ENCODE data around the gene KRT8. TPM values are rescaled to one million over a fixed set of nuclear protein-coding genes. Genes with fewer than 3 reads are reported as not detected.

Gene KRT8
- total RNA-seq, 1 experiment from 2014 or later = not detected

DNA sequence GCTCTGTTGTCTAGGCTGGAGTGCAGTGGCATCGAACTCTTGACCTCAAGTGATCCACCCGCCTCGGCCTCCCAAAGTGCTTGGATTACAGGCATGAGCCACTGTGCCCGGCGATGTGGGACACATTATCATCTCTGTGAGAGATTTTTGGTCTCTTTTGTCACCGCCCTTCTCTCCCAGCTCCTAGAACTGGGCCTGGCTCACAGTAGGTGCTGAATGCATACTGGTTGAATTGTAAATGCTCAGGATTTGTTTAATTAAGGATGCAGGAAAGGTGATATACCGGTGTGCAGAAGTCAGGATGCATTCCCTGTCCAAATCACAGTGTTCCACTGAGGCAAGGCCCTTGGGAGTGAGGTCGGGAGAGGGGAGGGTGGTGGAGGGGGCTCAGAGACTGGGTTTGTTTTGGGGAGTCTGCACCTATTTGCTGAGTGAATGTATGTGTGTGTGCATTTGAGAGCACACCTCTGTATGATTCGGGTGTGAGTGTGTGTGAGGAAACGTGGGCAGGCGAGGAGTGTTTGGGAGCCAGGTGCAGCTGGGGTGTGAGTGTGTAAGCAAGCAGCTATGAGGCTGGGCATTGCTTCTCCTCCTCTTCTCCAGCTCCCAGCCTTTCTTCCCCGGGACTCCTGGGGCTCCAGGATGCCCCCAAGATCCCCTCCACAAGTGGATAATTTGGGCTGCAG is 43.0 kb upstream of the KRT8 start:
- H3K4me1 ChIP-seq (ENCODE audit: low read length) = peaks cover 9% of the 10 kb centered on the region
- H3K36me3 ChIP-seq (ENCODE audit: insufficient read depth, low read length) = no peaks in the 10 kb centered on the region
- no peak overlapping the region for H3K4me2 ChIP-seq (ENCODE audit: low read depth, low read length, poor library complexity, severe bottlenecking)
- no peaks in the 10 kb centered on the region for H3K9me3 ChIP-seq (ENCODE audit: low read length)
- H4K20me1 ChIP-seq (ENCODE audit: insufficient read depth, low read depth, low read length) = no peaks in the 10 kb centered on the region
- no peak overlapping the region for H3K27ac ChIP-seq (ENCODE audit: low read length)
- H3K4me3 ChIP-seq (ENCODE audit: low read length) = no peak overlapping the region
- no peak overlapping the region for H3K9ac ChIP-seq (ENCODE audit: low read length)
- DNase-seq = no peak
- H3K79me2 ChIP-seq (ENCODE audit: low read length) = no peaks in the 10 kb centered on the region
- H3K27me3 ChIP-seq (ENCODE audit: low read length) = no peaks in the 10 kb centered on the region
- H2AFZ ChIP-seq (ENCODE audit: low read length) = no peak overlapping the region
- no peaks in the 10 kb centered on the region for H3K9me2 ChIP-seq (replicated peaks; ENCODE audit: insufficient read depth, low read length)

DNA sequence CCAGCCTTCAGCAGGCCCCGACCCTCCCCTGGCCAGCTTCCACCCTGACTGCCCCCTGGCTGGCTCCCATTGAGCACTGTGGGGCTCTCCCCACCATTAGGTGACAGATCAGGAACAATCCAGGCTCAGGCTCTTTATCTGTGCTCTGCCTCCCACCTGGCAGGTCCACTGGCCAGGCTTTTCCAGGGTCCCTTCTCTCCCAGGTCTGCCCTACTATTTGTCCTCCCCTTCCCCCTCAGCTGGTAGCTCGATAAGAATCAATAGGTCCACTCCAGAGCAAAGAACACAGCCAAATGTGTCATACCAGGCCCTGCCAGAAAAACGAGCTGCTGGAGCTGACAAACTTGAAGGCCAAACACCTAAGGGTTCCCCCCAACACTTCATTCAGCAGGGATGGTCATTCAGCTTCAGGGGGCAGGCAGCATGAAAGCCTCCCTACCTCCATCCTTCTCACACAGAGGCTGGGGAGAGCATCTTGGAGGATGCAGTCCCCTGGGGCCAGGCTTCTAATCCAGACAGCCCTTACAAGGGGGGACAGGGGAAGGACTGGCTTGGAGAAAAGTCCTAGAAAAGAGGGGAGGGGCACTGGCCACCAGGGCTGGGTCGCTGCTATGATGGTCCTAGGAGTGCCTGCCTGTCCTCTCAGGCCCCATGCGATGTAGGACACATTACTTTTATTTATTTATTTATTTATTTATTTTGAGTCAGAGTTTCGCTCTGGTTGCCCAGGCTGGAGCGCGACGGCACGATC is 42.1 kb upstream of the KRT8 start:
- Histone ChIP-seq H3K9ac (ENCODE audit: low read length) (no peak overlapping the region), H3K4me1 (ENCODE audit: low read length) (peaks cover 5% of the 10 kb centered on the region; the same call in 1 of the 2 replicates), H3K27ac (ENCODE audit: low read length) (no peak overlapping the region), H3K9me3 (ENCODE audit: low read length) (no peaks in the 10 kb centered on the region), H3K4me2 (ENCODE audit: low read depth, low read length, poor library complexity, severe bottlenecking) (no peak overlapping the region), H3K9me2 (replicated peaks; ENCODE audit: insufficient read depth, low read length) (no peaks in the 10 kb centered on the region), H3K4me3 (ENCODE audit: low read length) (no peak overlapping the region), H4K20me1 (ENCODE audit: insufficient read depth, low read depth, low read length) (no peaks in the 10 kb centered on the region), H3K79me2 (ENCODE audit: low read length) (no peaks in the 10 kb centered on the region), H3K27me3 (ENCODE audit: low read length) (no peaks in the 10 kb centered on the region), H3K36me3 (ENCODE audit: insufficient read depth, low read length) (no peaks in the 10 kb centered on the region), H2AFZ (ENCODE audit: low read length) (no peak overlapping the region)
- no peak for DNase-seq

DNA sequence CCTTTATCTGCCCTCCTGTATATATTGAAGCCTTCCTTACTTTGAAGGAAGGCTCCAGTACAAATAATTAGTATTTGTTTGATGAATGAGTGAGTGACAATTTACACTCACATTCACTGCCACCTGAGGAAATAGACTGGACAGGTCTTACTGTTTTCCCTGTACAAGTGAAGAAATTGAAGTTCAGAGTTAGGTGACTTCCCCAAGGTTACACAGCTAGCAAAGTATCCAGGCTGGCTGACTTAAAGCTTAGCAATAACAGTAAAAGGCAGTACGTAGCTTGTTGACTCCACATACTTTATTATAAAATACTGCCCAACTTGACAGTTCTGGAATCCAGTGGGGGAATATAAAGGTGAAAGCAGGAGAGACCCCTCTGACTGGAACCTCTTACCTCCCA is 41.5 kb upstream of the KRT8 start:
- no peak overlapping the region for H3K27ac ChIP-seq (ENCODE audit: low read length)
- H3K9me3 ChIP-seq (ENCODE audit: low read length) = no peaks in the 10 kb centered on the region
- no peak for DNase-seq
- H3K4me1 ChIP-seq (ENCODE audit: low read length) = peaks cover 5% of the 10 kb centered on the region; the same call in 1 of the 2 replicates
- H3K4me3 ChIP-seq (ENCODE audit: low read length) = no peak overlapping the region
- H3K27me3 ChIP-seq (ENCODE audit: low read length) = no peaks in the 10 kb centered on the region
- H3K36me3 ChIP-seq (ENCODE audit: insufficient read depth, low read length) = no peaks in the 10 kb centered on the region
- no peaks in the 10 kb centered on the region for H3K79me2 ChIP-seq (ENCODE audit: low read length)
- H3K4me2 ChIP-seq (ENCODE audit: low read depth, low read length, poor library complexity, severe bottlenecking) = no peak overlapping the region
- H3K9ac ChIP-seq (ENCODE audit: low read length) = no peak overlapping the region
- no peaks in the 10 kb centered on the region for H3K9me2 ChIP-seq (replicated peaks; ENCODE audit: insufficient read depth, low read length)
- H4K20me1 ChIP-seq (ENCODE audit: insufficient read depth, low read depth, low read length) = no peaks in the 10 kb centered on the region
- H2AFZ ChIP-seq (ENCODE audit: low read length) = no peak overlapping the region

DNA sequence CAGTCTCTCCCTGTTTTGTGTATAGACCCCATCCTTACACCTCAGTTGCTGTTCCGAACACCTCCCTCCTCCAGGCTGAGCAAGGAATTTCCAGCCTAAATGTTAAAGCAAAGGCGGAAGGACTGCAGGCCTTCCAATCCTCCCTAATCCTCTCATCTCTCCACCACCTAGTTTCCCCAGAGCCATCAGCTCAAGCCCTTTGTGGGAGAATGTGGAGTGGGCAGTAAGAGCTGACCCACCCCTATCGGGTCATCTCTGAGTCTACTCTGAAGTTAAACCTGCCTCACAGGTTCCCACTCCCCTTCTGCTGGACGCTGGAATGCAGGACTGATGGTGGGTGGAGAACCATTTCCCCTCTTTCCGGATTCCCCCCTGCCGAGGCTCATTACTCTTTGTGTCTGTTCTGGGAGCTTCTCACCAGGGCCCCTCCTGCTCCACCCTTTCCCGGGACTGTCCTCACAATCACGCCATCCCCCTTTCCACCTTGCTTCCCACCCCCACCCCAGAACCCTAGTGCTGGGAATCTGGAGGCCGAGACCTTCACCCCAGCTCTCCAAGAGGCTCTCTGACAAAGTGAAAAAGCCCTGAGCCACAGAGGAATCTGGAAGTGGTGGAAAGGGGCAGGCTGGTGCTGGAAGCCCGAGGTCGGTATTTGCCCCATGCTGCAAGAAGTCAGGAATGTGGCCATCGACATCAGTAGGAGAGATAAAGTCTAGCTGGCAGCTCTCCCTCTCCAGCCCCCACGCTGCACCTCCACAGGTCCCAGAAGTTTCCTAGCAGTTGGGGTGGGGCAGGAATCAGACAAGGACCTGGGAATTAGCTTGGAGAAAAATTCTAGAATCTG is 40.7 kb upstream of the KRT8 start:
- no peaks in the 10 kb centered on the region for H3K9me2 ChIP-seq (replicated peaks; ENCODE audit: insufficient read depth, low read length)
- H4K20me1 ChIP-seq (ENCODE audit: insufficient read depth, low read depth, low read length) = no peaks in the 10 kb centered on the region
- no peak overlapping the region for H3K9ac ChIP-seq (ENCODE audit: low read length)
- no peaks in the 10 kb centered on the region for H3K9me3 ChIP-seq (ENCODE audit: low read length)
- no peak overlapping the region for H3K4me3 ChIP-seq (ENCODE audit: low read length)
- no peak for DNase-seq
- H3K79me2 ChIP-seq (ENCODE audit: low read length) = no peaks in the 10 kb centered on the region
- no peaks in the 10 kb centered on the region for H3K36me3 ChIP-seq (ENCODE audit: insufficient read depth, low read length)
- no peak overlapping the region for H2AFZ ChIP-seq (ENCODE audit: low read length)
- H3K4me2 ChIP-seq (ENCODE audit: low read depth, low read length, poor library complexity, severe bottlenecking) = no peak overlapping the region
- H3K27ac ChIP-seq (ENCODE audit: low read length) = no peak overlapping the region
- peaks cover 5% of the 10 kb centered on the region; the same call in 1 of the 2 replicates for H3K4me1 ChIP-seq (ENCODE audit: low read length)
- no peaks in the 10 kb centered on the region for H3K27me3 ChIP-seq (ENCODE audit: low read length)

DNA sequence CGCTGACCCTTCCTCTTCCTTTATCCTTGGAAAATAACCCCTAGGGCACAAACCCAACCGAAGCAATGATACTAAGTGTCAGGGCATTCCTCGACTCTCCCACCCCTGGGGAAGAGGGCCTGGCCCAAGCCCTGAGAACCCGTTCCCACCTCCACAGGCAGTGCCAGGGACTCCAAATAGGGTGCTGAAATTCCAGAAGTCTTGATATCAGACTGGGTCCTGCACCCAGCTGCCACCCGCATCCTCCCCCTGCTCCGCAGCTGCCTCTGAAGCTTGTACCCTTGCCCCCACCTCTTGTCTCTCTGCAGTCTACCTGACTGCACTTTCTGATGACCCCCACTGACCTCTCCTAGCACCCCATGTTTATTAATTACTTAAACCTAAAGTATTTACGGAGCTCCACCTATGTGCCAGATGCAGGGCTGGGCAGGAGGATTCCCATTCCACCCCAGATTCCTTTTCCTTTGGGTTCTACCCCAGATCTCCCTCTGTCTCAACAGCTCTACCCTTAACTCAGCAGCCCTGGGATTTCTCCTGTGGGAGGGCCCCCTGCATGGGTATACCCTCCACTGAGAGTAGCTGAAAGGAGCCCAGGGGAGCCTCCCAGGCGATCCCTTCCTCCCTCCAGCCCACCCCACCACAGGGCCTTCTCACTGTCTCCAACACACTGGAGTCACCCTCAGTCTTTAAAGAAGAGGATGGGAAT is 40.0 kb upstream of the KRT8 start:
- H3K4me2 ChIP-seq (ENCODE audit: low read depth, low read length, poor library complexity, severe bottlenecking) = no peak overlapping the region
- no peaks in the 10 kb centered on the region for H3K79me2 ChIP-seq (ENCODE audit: low read length)
- no peak overlapping the region for H3K9ac ChIP-seq (ENCODE audit: low read length)
- H3K36me3 ChIP-seq (ENCODE audit: insufficient read depth, low read length) = no peaks in the 10 kb centered on the region
- H3K27me3 ChIP-seq (ENCODE audit: low read length) = no peaks in the 10 kb centered on the region
- no peak for DNase-seq
- H2AFZ ChIP-seq (ENCODE audit: low read length) = no peak overlapping the region
- no peak overlapping the region for H3K27ac ChIP-seq (ENCODE audit: low read length)
- H3K9me2 ChIP-seq (replicated peaks; ENCODE audit: insufficient read depth, low read length) = no peaks in the 10 kb centered on the region
- H3K9me3 ChIP-seq (ENCODE audit: low read length) = no peaks in the 10 kb centered on the region
- peaks cover 5% of the 10 kb centered on the region; the same call in 1 of the 2 replicates for H3K4me1 ChIP-seq (ENCODE audit: low read length)
- no peak overlapping the region for H3K4me3 ChIP-seq (ENCODE audit: low read length)
- no peaks in the 10 kb centered on the region for H4K20me1 ChIP-seq (ENCODE audit: insufficient read depth, low read depth, low read length)

DNA sequence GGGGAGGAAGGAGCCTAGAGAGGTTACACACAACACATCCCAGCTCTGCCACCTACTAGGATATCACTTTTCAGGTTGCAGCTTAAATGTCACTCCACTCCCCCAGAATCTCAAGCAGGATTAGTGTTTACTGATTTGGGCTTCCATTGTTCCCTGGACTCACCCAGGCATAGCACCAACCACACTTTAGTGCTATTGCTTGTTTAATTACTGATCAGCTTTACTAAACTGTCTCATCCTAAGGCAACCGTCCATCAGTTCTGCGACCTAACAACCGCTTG is 38.0 kb upstream of the KRT8 start:
- Histone ChIP-seq H3K9me3 (ENCODE audit: low read length) (no peaks in the 10 kb centered on the region), H4K20me1 (ENCODE audit: insufficient read depth, low read depth, low read length) (no peaks in the 10 kb centered on the region), H3K4me3 (ENCODE audit: low read length) (no peak overlapping the region), H3K4me1 (ENCODE audit: low read length) (peaks cover 5% of the 10 kb centered on the region; the same call in 1 of the 2 replicates), H3K36me3 (ENCODE audit: insufficient read depth, low read length) (no peaks in the 10 kb centered on the region), H3K79me2 (ENCODE audit: low read length) (no peaks in the 10 kb centered on the region), H3K27me3 (ENCODE audit: low read length) (no peaks in the 10 kb centered on the region), H3K27ac (ENCODE audit: low read length) (no peak overlapping the region), H3K9ac (ENCODE audit: low read length) (no peak overlapping the region), H3K4me2 (ENCODE audit: low read depth, low read length, poor library complexity, severe bottlenecking) (no peak overlapping the region), H2AFZ (ENCODE audit: low read length) (no peak overlapping the region), H3K9me2 (replicated peaks; ENCODE audit: insufficient read depth, low read length) (no peaks in the 10 kb centered on the region)
- no peak for DNase-seq

DNA sequence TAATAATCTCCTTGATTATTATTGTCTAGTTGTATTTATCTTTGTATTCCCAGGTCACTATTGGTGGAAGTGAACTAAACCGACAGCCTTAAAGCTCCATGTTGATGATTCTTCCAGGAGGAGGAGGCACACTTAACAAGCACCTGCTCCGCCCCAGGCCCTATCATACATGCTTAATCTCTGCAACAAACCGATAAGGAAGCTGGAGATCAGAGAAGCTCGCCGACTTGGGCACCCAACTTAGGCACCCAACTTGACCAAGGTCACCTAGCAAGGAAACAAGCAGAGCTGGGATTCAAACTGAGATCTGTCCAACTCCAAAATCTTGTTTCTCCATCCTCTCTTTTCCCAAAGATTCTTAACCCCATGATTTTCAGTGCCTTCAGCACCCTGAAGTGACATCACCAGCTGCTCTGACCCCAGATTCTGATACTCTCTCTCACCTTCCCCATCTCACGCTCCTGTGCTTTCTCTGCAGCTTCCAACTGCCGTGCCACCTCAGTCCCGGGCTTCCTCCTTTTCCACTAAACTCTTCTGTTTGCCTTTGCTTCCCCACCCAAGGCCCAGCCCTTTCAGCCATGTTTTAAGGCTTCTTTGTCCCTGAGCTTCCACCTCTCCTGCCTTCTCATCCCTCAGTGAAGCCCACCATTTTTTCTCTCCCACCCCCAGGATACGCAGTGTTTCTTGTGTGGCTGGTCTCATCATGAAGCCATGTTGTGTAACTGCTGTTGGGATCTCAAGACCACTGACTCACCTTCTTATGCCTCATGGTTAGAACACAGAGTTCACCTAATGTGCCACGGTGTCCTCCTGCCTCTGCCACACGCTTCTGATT is 37.4 kb upstream of the KRT8 start:
- Histone ChIP-seq H3K9me3 (ENCODE audit: low read length) (no peaks in the 10 kb centered on the region), H3K27ac (ENCODE audit: low read length) (no peak overlapping the region), H3K79me2 (ENCODE audit: low read length) (no peaks in the 10 kb centered on the region), H2AFZ (ENCODE audit: low read length) (no peak overlapping the region), H3K27me3 (ENCODE audit: low read length) (no peaks in the 10 kb centered on the region), H3K4me1 (ENCODE audit: low read length) (peaks cover 5% of the 10 kb centered on the region; the same call in 1 of the 2 replicates), H3K36me3 (ENCODE audit: insufficient read depth, low read length) (no peaks in the 10 kb centered on the region), H3K4me3 (ENCODE audit: low read length) (no peak overlapping the region), H3K9me2 (replicated peaks; ENCODE audit: insufficient read depth, low read length) (no peaks in the 10 kb centered on the region), H4K20me1 (ENCODE audit: insufficient read depth, low read depth, low read length) (no peaks in the 10 kb centered on the region), H3K4me2 (ENCODE audit: low read depth, low read length, poor library complexity, severe bottlenecking) (no peak overlapping the region), H3K9ac (ENCODE audit: low read length) (no peak overlapping the region)
- DNase-seq = no peak

Measured in Karpas-422 (cell line).